ENCODE measurements around the gene STARD13. TPM values are rescaled to one million over a fixed set of nuclear protein-coding genes. Genes with fewer than 3 reads are reported as not detected.

STARD13 gene
- total and polyA plus RNA-seq, 9 donors = 7.2 to 31.5 (median 14.0) TPM

DNA sequence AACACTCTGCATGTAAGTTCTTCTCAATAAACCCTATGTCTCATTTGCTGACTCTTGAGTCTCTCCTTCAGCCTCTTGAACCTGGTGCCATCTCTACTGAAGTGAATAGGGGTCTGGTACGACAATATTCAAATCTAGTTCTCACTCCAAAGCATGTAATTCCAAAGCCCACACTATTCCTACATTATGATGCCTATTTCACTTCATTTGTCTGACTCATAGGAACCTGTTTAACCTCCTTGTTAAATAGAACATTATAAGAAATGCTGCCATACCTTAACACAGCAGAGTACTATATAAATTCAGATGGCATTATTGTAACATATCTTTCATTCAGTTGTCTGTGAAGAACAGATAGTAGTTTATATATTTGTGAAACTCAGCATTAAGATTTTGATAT, 67.1 kb downstream of the STARD13 start:
- Histone ChIP-seq H3K27ac (no peak overlapping the region), H3K36me3 (no peaks in the 10 kb centered on the region), H3K27me3 (no peaks in the 10 kb centered on the region), H3K4me1 (ENCODE audit: insufficient read depth) (peaks cover 8% of the 10 kb centered on the region), H3K9me3 (no peaks in the 10 kb centered on the region), H3K4me3 (no peak overlapping the region)
- DNase-seq = no peak
- WGBS, 3 donors = 96 to 98% (median 97%) methylated on average over 1 of the region's 1 CpG
- TF ChIP-seq POLR2A (IDR thresholded peaks at IDR 0.05) (no peak), CTCF (IDR thresholded peaks at IDR 0.05) (no peak), EP300 (IDR thresholded peaks at IDR 0.05) (no peak)
- intact Hi-C loops (cut with DNase I) = no loop called here

- H3K4me3 ChIP-seq = no peak overlapping the region
- intact Hi-C loops (cut with DNase I) = no loop called here
- H3K27me3 ChIP-seq = no peaks in the 10 kb centered on the region
- H3K36me3 ChIP-seq = no peaks in the 10 kb centered on the region
- no peaks in the 10 kb centered on the region for H3K9me3 ChIP-seq
- 82 to 86% (median 86%) methylated on average over 4 of the region's 4 CpGs for WGBS, 3 donors
- peaks cover 10% of the 10 kb centered on the region for H3K4me1 ChIP-seq (ENCODE audit: insufficient read depth)
- no peak for DNase-seq
- H3K27ac ChIP-seq = no peak overlapping the region
- TF ChIP-seq CTCF (IDR thresholded peaks at IDR 0.05) (no peak), EP300 (IDR thresholded peaks at IDR 0.05) (no peak), POLR2A (IDR thresholded peaks at IDR 0.05) (no peak)
Measured at GRCh38 chr13:33218020-33218419, 67.5 kb downstream of the STARD13 start.

GRCh38 chr13:33217256-33217655, 68.3 kb downstream of the STARD13 start:
- TF ChIP-seq POLR2A (IDR thresholded peaks at IDR 0.05) = no peak
- TF ChIP-seq CTCF (IDR thresholded peaks at IDR 0.05) = no peak
- no peak for TF ChIP-seq EP300 (IDR thresholded peaks at IDR 0.05)
- no peaks in the 10 kb centered on the region for H3K9me3 ChIP-seq
- WGBS, 3 donors = 54 to 84% (median 57%) methylated on average over 3 of the region's 3 CpGs
- H3K4me3 ChIP-seq = no peak overlapping the region
- intact Hi-C loops (cut with DNase I) = no loop called here
- no peak for DNase-seq
- peaks cover 10% of the 10 kb centered on the region for H3K4me1 ChIP-seq (ENCODE audit: insufficient read depth)
- no peaks in the 10 kb centered on the region for H3K27me3 ChIP-seq
- H3K27ac ChIP-seq = no peak overlapping the region
- no peaks in the 10 kb centered on the region for H3K36me3 ChIP-seq

DNA sequence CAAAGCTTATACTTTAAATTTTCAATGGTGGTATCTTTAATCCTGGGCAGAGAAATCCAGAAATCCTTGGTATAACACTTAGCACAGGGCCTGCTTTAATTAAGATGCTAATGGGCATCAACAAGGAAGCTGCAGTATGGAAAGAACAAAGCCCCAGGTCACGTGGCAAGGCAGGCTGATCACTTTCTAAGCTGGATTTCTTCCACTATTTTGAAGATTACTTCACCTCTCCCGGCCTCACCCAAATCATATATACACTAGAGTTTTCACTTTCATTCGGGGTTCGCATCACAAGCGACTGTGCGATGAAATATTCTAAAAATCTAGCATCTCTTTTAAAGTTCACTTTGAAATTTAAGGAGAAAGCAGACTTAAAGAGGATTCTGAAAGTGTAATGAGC, 71.8 kb downstream of the STARD13 start:
- Histone ChIP-seq H3K4me1 (ENCODE audit: insufficient read depth) (peaks cover 10% of the 10 kb centered on the region), H3K27me3 (no peaks in the 10 kb centered on the region), H3K36me3 (no peaks in the 10 kb centered on the region), H3K4me3 (no peak overlapping the region), H3K27ac (no peak overlapping the region), H3K9me3 (no peaks in the 10 kb centered on the region)
- TF ChIP-seq CTCF (IDR thresholded peaks at IDR 0.05) (no peak), EP300 (IDR thresholded peaks at IDR 0.05) (no peak), POLR2A (IDR thresholded peaks at IDR 0.05) (no peak)
- DNase-seq = no peak
- intact Hi-C loops (cut with DNase I) = no loop called here
- 17 to 37% (median 22%) methylated on average over 6 of the region's 6 CpGs for WGBS, 3 donors
